Measurements from ENCODE around the gene PALM.

GRCh38 chr19:751501-752341 lies 43.0 kb downstream of the PALM start:
- TF ChIP-seq CTCF (IDR thresholded peaks at IDR 0.05) (no peak), POLR2A (IDR thresholded peaks at IDR 0.05; ENCODE audit: low read depth) (no peak), EP300 (IDR thresholded peaks at IDR 0.05) (no peak)
